Spleen (tissue), 11 donors: Measurements from ENCODE around the gene NTNG1. TPM values are rescaled to one million over a fixed set of nuclear protein-coding genes. Genes with fewer than 3 reads are reported as not detected.

Experiments used
- DNase-seq: peaks from one replicate; pipeline ENCODE4 v3.0.0-alpha.2; 2020
- H3K27ac ChIP-seq, 8 donors: fragments of 200-600 bp; sonication (generic) in 7 of 8; 1 replicate in 4 of 8; 2 replicates in 4 of 8; pipeline versions ENCODE4 v1.5.0 to v1.8.0; 2016 to 2021; ENCODE audit warnings: inconsistent platforms in 4 of 8, mild to moderate bottlenecking in 4 of 8, moderate library complexity in 1 of 8
- H3K27me3 ChIP-seq, 7 donors: fragments of 200-600 bp; sonication (generic) in 6 of 7; replicated peaks in 1 of 7; 1 replicate in 4 of 7; 2 replicates in 3 of 7; pipeline versions ENCODE4 v1.5.0 to v1.8.0; 2016 to 2021; ENCODE audit warnings: inconsistent platforms in 3 of 7, mild to moderate bottlenecking in 1 of 7
- H3K36me3 ChIP-seq, 6 donors: fragments of 200-600 bp; sonication (generic) in 5 of 6; 1 replicate in 4 of 6; 2 replicates in 2 of 6; pipeline versions ENCODE4 v1.5.0 to v1.8.0; 2016 to 2021; ENCODE audit warnings: inconsistent platforms in 2 of 6
- H3K4me1 ChIP-seq, 6 donors: fragments of 200-600 bp; sonication (generic) in 5 of 6; 1 replicate in 3 of 6; 2 replicates in 3 of 6; pipeline versions ENCODE4 v1.5.0 to v1.8.0; 2016 to 2021; ENCODE audit warnings: inconsistent platforms in 3 of 6
- H3K4me3 ChIP-seq, 8 donors: fragments of 200-600 bp; sonication (generic) in 7 of 8; 1 replicate in 4 of 8; 2 replicates in 4 of 8; pipeline versions ENCODE4 v1.5.0 to v1.8.0; 2016 to 2021; ENCODE audit warnings: inconsistent platforms in 4 of 8, mild to moderate bottlenecking in 4 of 8, moderate library complexity in 2 of 8
- H3K9me3 ChIP-seq, 8 donors: fragments of 200-600 bp; sonication (generic) in 7 of 8; 1 replicate in 4 of 8; 2 replicates in 4 of 8; pipeline versions ENCODE4 v1.5.0 to v1.8.0; 2016 to 2021; ENCODE audit warnings: inconsistent platforms in 4 of 8
- POLR2A ChIP-seq, 3 donors: fragments of 450-650 bp; IDR thresholded peaks; one replicate each; pipeline ENCODE4 v1.5.1; 2017; ENCODE audit warnings: antibody characterized with exemption in 3 of 3, mild to moderate bottlenecking in 1 of 3
- POLR2AphosphoS5 ChIP-seq, 3 donors: sonication (generic); formaldehyde crosslinking; IDR thresholded peaks; one replicate each; pipeline ENCODE4 v1.5.1; 2017; ENCODE audit warnings: antibody characterized with exemption in 3 of 3
- WGBS, 5 donors: extraction: QIAGEN DNeasy Blood & Tissue Kit in 3 of 5; methylation state at CpG; one replicate each; pipeline versions ENCODE4 v1.1.5 to v1.1.7; 2013 to 2018; 5-methylcytosine and 5-hydroxymethylcytosine counted together
- intact Hi-C: fragments of 100-400 bp; cut with DNase I; formaldehyde crosslinking; loops from one replicate; pipeline ENCODE4 v1.15.0; 2023; ENCODE audit warnings: low total_unique reads
- polyA plus RNA-seq, 3 donors: library from polyadenylated mRNA; stranded (reverse); fragments of 200-250 nt; gene quantifications; one replicate each; pipeline ENCODE4 v1.2.1, GENCODE V29; 2013
- total RNA-seq, 7 donors: library from RNA; depleted of rRNA in 3 of 7; stranded (reverse); fragments of >200 nt in 3 of 7; fragmentation: NEBNext Ultra II Directional in 4 of 7; extraction: Animal tissue kit (Norgen Biotek cat#: 25700) in 4 of 7; gene quantifications; one replicate each; pipeline versions ENCODE4 v1.1.0 to v1.2.1, GENCODE V29; 2016 to 2021
- TF ChIP-seq, protein P1 (sequence below), 11 experiments: fragments of 200-600 bp in 7 of 11; fragments of 450-650 bp in 4 of 11; sonication (generic) in 4 of 11; IDR thresholded peaks in 8 of 11; conservative IDR thresholded peaks in 3 of 11; 1 replicate in 7 of 11; 2 replicates in 4 of 11; pipeline versions ENCODE4 v1.4.0 to v1.8.0; 2016 to 2021; ENCODE audit warnings: antibody characterized with exemption in 11 of 11, inconsistent platforms in 4 of 11, mild to moderate bottlenecking in 1 of 11
- donor health status: healthy with polysubstance abuse.
- donor health status: DM: no; HTN: no; CAD: no; lungs with moderate emphysema.
- donor health status: DM: no; HTN: no; CAD: no.
- donor health status: Bipolar disorder and iron deficiency.
- donor health status: healthy.
- donor health status: DM: no; HTN: no; CAD: no.
- donor health status: DM: yes; HTN: yes; CAD: no.

Gene NTNG1
- total and polyA plus RNA-seq, 10 donors = 0.11 to 2.0 (median 1.1) TPM

GRCh38 chr1:107444302-107444701 lies 303.5 kb downstream of the NTNG1 start:
- TF ChIP-seq, protein P1, sequence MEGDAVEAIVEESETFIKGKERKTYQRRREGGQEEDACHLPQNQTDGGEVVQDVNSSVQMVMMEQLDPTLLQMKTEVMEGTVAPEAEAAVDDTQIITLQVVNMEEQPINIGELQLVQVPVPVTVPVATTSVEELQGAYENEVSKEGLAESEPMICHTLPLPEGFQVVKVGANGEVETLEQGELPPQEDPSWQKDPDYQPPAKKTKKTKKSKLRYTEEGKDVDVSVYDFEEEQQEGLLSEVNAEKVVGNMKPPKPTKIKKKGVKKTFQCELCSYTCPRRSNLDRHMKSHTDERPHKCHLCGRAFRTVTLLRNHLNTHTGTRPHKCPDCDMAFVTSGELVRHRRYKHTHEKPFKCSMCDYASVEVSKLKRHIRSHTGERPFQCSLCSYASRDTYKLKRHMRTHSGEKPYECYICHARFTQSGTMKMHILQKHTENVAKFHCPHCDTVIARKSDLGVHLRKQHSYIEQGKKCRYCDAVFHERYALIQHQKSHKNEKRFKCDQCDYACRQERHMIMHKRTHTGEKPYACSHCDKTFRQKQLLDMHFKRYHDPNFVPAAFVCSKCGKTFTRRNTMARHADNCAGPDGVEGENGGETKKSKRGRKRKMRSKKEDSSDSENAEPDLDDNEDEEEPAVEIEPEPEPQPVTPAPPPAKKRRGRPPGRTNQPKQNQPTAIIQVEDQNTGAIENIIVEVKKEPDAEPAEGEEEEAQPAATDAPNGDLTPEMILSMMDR (IDR thresholded peaks at IDR 0.05 in 8 of 11, conservative IDR thresholded peaks at IDR 0.05 in 3 of 11) = no peak
- TF ChIP-seq POLR2AphosphoS5 (IDR thresholded peaks at IDR 0.05) (no peak), POLR2A (IDR thresholded peaks at IDR 0.05) (no peak)
- intact Hi-C loops = no loop called here
- Histone ChIP-seq H3K27ac (no peak overlapping the region), H3K4me1 (peaks cover 0 to 6% (median 0%) of the 10 kb centered on the region in 6 donors), H3K27me3 (no peaks in the 10 kb centered on the region), H3K9me3 (no peaks in the 10 kb centered on the region), H3K4me3 (no peak overlapping the region), H3K36me3 (no peaks in the 10 kb centered on the region)
- WGBS, 5 donors = 86 to 100% (median 94%) methylated on average over 1 of the region's 1 CpG
- no peak for DNase-seq

- no peaks in the 10 kb centered on the region for H3K9me3 ChIP-seq
- H3K4me3 ChIP-seq = no peak overlapping the region
- H3K36me3 ChIP-seq = no peaks in the 10 kb centered on the region
- TF ChIP-seq, protein P1 (IDR thresholded peaks at IDR 0.05 in 8 of 11, conservative IDR thresholded peaks at IDR 0.05 in 3 of 11) = no peak
- TF ChIP-seq POLR2AphosphoS5 (IDR thresholded peaks at IDR 0.05) (no peak), POLR2A (IDR thresholded peaks at IDR 0.05) (no peak)
- H3K27me3 ChIP-seq = no peaks in the 10 kb centered on the region
- DNase-seq = no peak
- 89 to 97% (median 91%) methylated on average over 3 of the region's 3 CpGs for whole genome bisulfite sequencing, 5 donors
- H3K4me1 ChIP-seq = peaks cover 0 to 43% (median 16%) of the 10 kb centered on the region in 6 donors
- intact Hi-C loops = no loop called here
- H3K27ac ChIP-seq = peak overlapping the region in 4 of 8 donors; percentile 10 to 83 (median 18)
These were observed 308.5 kb downstream of the NTNG1 start for GRCh38 chr1:107449326-107449725.

- intact Hi-C loops = no loop called here
- DNase-seq = no peak
- Histone ChIP-seq H3K4me3 (peak overlapping the region in 1 of 8 donors; percentile 36), H3K27me3 (no peaks in the 10 kb centered on the region), H3K4me1 (peaks cover 0 to 53% (median 16%) of the 10 kb centered on the region in 6 donors), H3K36me3 (no peaks in the 10 kb centered on the region), H3K27ac (peak overlapping the region; percentile 64 to 87 (median 78)), H3K9me3 (no peaks in the 10 kb centered on the region)
- TF ChIP-seq POLR2AphosphoS5 (IDR thresholded peaks at IDR 0.05) (no peak), POLR2A (IDR thresholded peaks at IDR 0.05) (no peak)
- TF ChIP-seq, protein P1 (IDR thresholded peaks at IDR 0.05 in 8 of 11, conservative IDR thresholded peaks at IDR 0.05 in 3 of 11) = no peak
- 33 to 50% (median 43%) methylated on average over 5 of the region's 5 CpGs for WGBS, 5 donors
These were observed 310.2 kb downstream of the NTNG1 start for GRCh38 chr1:107450899-107451664.

DNA sequence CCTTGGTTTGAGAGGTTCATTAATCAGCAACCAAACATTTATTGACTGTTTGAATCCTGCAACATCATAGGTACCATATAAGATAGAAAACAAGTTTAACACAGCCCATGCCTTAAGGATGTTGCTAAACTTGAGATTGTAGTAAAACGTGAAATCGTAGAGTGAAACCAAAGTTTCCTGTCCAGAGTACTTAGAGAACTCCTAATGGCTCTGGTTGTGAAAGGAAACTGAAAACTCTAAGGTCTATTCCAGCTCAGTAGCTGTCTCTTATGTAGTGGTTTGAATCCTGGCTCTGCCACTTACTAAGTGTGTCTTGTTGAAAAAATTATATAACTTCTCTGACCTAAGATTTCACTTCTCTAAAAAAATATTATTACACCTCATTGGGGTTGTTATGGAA lies 310.9 kb downstream of the NTNG1 start:
- Histone ChIP-seq H3K9me3 (no peaks in the 10 kb centered on the region), H3K27ac (peak overlapping the region; percentile 64 to 87 (median 78)), H3K27me3 (no peaks in the 10 kb centered on the region), H3K4me1 (peaks cover 0 to 53% (median 16%) of the 10 kb centered on the region in 6 donors), H3K4me3 (peak overlapping the region in 1 of 8 donors; percentile 36), H3K36me3 (no peaks in the 10 kb centered on the region)
- TF ChIP-seq, protein P1 (IDR thresholded peaks at IDR 0.05 in 8 of 11, conservative IDR thresholded peaks at IDR 0.05 in 3 of 11) = no peak
- no peak for TF ChIP-seq POLR2AphosphoS5 (IDR thresholded peaks at IDR 0.05)
- no peak for TF ChIP-seq POLR2A (IDR thresholded peaks at IDR 0.05)
- 13 to 30% (median 28%) methylated on average over 2 of the region's 2 CpGs for WGBS, 5 donors
- intact Hi-C loops = no loop called here
- DNase-seq = no peak
